HG02840 (cell line): ENCODE results near the gene C20orf144.
A peak's percentile ranks its signal among the peaks of the same experiment; 100 is the strongest.

ENCODE experiments used
- ATAC-seq: cut with Tn5 transposase; IDR thresholded peaks from one replicate; pipeline ENCODE4 v1.9.1; 2021; ENCODE audit warnings: mild to moderate bottlenecking, moderate library complexity, moderate number of reproducible peaks; ENCODE audit not compliant: unreplicated experiment, low FRiP score

Gene C20orf144

DNA sequence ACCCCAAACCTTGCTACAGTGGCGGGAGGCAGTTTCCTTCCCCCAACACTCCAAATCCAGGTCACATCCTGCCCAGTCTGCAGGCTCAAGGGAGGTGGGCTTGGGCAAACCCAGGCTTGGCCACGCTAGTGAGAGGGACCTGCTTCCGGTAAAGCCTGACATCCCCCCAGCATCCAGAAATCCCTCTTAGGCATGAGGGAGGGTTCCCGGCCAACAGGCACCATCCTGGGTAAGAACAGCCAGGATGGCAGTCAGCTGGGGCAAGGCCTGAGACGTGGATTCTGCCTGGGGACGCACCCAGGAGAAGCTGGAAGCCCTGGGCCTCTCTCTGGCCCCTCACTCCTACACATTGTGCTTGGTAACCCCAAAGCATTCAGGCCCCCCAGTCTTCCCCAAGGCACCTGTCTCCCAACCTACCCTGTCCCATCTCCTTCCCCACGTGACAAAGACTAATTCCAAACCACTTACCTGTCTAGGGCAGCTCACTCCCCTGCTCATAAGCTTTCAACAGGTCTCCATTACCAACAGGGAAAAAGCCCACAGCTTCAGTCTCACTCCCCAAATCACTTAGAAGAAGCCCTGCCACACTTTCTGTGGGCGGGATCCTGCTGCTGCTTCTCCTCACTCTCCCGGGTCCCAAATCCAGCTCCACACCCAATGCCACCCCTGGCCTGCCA lies 2.1 kb downstream of the C20orf144 start:
- no peak for ATAC-seq

DNA sequence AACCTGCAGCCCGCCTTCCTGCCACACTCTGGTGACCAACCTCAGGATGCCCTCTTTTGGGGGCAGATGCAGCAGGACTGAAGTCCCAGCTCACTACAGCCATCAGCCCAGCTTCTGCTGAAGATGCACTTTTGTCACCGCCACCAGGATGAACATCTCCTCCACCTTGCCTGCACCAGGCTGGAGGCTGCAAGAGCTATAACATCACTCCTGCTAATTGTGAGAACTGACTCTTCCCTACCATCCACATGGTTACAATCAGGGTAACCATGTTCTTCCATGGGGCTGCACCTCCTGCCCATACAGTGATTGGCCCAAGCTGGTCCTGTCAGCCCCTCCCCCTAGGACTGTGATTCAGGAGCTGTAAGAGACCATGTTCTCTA lies 2.6 kb downstream of the C20orf144 start:
- no peak for ATAC-seq

DNA sequence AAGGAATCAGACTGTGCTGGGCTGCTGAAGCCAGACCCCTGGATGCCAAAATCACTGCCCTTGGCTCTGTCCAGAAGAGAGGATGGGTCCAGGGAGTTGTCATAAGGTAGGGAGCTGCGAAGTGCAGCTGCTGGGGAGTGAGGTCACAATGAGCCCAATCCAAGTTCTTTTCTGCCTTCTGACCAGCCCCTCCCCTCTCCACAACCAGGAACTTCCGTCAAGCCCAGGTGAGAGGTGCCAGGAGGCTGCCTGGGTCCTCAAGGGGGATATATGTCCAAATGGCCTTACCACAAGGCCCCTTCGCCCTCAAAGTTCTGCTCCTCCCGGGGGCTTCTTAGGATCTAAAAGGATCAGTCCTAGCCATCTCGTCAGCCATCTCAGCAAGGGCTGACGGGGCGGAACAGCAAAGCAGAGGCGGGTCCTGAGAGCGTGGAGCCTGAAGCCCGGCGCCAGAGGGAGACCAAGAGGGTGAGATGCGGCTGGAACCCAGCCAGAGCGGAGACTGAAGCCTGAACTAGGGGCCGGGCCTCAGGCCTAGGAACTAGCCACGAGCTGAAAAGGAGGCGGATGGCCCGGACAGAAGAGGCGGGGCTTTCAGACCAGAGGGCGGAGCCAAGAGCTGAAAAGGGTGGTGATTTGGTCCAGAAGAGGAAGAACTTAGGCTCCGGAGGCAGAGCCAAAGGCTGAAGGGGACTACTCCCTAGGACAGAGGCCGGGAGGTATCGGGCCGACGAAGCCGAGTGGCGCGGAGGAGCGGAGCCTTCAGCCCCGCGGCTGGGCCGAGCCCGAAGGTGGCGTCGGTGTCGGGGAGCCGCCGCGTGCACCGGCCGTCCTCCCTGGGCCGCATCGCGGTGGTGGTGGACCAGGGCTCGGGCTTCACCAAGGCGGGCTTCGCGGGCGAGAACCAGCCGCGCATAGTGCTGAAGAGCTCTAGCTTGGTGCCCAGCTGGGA lies 4.4 kb downstream of the C20orf144 start, which contains the start of gene ACTL10:
Gene ACTL10, plus strand, starts transcription at position 651 of the 952 bp plus-strand sequence. CDS start 555 bp downstream, outside the sequence.
- ATAC-seq = peak; percentile 65

DNA sequence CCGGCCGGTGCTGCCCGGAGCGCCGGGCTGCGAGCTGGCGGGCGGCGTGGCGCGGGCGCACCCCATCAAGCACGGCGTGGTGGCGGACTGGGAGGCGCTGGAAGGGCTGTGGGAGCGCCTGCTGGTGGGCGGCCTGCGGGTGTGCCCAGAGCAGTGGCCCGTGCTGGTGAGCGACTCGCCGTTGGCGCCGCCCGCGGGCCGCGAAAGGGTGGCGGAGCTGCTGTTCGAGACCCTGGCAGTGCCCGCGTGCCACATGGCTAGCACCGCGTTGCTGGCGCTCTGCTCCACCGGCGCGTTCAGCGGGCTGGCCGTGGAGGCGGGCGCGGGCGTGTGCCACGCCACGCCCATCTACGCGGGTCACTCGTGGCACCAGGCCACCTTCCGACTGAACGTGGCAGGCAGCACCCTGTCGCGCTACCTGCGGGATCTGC lies 5.1 kb downstream of the C20orf144 start:
- peak; percentile 13 for ATAC-seq

DNA sequence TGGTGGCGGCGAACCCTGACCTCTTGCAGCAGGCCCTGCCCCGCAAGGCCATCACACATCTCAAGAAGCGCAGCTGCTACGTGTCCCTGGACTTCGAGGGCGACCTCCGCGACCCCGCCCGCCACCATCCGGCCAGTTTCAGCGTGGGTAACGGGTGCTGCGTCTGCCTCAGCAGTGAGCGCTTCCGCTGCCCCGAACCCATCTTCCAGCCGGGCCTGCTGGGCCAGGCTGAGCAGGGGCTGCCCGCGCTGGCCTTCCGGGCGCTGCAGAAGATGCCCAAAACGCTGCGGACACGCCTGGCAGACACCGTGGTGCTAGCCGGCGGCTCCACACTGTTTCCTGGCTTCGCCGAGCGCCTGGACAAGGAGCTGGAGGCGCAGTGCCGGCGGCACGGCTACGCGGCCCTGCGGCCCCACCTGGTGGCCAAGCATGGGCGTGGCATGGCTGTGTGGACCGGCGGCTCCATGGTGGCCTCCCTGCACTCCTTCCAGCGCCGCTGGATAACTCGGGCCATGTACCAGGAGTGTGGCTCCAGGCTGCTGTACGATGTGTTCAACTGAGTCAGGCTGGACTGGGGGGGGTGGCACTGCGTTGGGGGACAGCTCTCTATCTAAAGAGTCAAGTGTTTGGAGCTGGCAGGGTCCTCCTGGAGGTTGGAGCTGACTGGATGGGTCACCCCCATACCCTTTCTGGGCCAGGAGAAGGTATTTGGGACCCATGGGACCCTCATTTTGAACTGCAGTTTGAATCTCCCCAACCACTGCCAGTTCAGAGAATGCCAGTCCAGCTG lies 5.7 kb downstream of the C20orf144 start:
- ATAC-seq = peak; percentile 30

DNA sequence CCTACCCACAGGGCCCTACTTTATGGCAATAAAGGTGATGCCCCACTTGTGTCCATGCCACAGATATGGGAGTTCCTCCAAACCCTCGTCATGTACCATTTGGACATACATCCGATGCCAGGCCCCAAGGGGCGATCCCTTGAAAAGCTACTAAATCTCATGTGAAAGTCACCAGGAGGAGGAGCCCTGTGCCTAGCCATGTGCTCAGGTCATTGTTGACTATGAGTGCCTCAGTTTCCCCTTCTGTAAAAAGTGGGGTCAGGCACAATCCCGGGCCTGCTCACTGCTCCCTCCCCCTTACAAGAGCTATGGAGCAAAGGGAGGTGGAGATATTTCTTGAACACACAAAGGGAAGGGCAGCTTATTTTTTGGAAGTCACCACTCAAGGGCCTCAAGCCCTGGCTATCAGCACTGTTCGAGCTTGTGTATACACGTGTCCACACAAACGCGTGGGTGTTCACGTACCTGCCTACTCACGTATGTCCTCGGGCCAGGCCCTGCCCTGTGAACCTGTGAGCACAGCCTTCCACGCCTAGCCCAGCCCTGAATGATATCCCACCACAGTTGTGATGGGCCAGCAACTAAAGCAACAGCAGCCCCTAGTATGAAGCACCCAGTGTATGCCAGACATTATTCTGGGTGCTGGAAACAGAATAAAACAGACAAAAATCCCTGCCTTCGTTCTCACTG lies 6.5 kb downstream of the C20orf144 start:
- no peak for ATAC-seq

DNA sequence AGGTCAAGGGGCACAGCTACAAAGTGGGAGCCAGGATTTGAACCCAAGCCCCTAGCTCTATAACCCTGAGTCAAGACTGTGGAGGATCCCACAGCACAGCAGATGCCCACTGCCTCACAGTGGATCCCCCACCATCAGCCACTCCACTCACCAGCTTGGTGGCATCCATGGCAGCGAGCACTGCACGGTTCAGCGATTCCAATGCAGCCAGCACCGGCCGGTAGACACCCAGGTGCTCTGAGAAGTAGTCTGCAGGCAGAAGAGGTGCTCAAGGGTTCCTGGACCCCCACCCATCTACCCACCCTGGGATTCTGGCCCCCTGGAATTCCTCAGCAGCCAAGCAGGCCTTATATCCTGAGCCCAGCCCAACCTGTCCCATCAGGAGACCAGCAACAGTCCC lies 7.1 kb downstream of the C20orf144 start:
- no peak for ATAC-seq

DNA sequence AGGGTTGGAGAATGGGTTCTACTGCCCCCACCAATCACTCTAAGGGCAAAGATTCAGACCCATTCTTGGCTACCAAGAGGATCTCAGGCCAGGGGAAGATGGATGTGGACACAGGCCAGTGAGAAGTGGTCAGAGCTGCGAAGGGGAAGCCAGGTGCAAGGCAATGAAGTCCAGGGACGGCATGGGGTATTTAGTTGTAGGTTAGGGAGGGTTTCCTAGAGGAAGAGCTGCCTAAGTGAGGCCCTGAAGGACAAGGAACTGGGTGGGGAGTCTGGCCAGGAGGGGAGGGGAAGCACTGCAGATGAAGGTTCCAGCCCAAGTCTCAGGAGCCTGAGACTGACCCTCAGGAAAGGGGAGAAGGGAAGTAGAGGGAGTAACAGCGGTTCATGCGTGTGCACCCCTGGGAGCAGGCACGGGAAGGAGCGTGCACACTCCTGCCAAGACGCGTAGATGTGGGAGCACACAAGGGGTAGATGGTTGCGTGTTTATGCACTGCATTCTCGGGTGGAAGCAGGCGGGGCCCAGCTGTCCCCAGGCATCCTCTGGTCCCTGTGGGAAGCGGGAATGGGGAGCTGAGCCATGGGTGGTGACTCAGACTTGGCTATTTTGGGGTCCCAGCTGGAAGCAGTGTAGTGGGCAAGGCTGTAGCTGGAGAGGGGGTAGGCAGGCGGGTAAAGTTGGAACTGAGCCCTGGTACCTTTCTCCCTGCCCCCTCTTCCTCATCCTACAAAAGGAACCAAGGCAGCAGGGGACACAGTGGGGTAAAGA lies 7.9 kb downstream of the C20orf144 start:
- ATAC-seq = no peak

DNA sequence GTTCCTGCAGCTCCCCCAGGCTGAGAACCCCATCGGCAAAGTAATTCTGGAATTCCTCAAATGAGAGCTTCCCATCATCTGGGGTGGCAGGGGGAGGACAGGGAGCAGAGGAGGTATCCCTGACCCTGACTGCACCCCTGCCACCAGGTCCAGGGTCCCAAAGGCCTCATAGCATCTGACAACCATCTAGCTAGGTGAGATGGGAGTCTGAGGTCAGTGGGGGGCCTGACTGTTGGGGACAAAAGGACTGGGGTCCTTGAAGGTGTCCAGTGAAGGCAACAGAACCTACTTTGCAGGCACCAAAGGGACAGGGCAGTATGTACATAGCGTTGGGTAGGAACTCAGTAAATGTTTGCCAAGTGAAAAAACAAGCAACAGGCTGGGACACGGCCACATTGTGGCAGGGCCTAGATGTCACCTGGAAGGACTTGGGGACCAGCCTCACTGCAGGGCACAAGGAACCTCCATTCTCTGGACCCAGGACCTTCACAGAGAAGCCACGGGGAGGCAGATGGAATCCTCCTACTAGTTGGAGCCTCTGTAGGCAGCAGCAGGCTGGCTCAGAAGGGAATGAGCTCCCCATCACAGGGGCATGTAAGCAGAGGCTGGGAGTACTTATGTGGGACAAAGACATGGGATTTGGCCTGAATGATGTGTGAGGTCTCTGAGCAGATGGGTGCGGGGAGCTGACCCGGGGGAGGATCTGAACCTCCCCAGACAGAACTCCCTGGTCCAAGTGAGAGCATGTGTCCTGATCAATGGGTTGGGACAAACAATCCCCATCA lies 8.8 kb downstream of the C20orf144 start:
- no peak for ATAC-seq

DNA sequence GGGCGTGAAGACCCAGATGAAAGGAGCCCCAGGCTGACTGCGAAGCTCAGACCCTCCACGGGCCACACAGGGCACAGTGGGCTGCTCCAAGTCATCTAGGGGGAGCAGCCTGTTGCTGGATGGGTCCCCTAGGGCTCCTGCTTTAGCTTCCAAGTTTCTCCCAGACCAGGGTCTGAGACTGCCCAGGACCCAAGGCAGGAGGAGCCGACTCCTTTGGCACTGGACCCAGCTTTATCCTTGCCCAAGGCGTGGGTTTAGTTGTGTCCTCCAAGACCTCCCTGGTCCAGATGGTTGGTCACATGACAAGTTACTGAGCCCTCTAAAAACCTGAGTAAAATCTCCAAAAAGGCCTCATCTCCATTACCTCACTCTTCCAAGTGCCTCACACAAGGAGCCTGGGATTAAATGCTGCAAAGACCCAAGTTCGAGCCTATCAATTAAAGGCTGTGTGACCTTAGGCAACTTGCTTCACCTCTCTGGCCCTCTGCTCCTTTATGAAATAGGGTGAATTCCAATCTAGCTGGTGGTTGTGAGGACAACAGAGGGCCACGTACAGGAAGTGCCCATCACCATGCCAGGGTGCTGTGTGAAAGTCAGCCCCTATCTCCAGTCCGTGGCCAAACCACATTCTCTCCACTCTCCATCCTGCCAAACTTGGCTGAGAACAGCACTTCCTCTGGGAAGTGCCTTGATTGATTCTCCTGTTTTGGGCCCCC lies 9.6 kb downstream of the C20orf144 start:
- no peak for ATAC-seq

DNA sequence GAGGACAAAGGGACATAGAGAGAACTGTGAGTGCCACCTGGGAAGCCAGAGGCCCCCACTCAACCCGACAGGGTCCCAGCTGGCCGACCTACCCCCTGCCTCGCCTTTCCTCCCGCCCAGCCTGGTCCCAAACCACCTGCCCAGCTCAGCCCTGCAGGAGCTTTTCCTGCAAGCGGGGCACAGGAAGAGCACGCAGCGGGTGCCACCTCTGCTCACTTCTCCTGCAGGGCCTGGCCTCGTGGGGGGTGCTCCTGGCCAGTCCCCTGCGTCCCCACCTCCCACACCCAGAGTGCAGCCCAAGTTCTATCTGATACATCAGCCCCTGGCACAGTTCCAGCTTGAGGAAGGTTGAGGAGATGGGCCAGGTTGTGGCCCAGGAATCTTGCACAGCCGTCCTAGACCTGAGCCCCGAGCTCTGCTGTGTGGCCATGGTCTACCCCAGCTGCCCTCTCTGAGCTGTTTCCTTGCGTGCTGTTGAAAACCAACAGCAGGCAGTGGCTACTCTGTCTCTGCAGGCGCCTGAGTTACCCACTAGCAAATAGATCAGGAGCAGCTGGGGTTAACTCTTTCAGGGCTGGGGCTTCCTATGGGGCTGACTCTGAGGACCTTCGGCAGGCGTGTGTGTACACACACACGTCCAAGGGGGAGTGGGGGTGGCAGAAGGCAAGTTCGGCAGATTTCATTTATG lies 10.4 kb downstream of the C20orf144 start:
- no peak for ATAC-seq

DNA sequence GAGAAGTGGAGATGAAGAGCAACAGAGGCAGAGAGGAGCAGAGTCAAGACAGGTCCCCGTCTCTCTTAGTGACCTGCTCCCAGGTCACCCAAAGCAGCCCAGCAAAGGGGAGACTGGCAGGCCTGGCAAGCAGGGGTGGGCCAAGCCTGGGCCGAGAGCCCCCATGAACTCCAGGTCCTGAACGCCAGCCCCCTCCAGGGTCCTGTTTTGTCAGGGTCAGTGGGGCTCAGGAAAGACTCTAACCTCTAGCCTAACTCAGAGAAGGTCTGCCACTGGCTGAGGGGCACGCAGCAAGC lies 10.9 kb downstream of the C20orf144 start:
- ATAC-seq = no peak

DNA sequence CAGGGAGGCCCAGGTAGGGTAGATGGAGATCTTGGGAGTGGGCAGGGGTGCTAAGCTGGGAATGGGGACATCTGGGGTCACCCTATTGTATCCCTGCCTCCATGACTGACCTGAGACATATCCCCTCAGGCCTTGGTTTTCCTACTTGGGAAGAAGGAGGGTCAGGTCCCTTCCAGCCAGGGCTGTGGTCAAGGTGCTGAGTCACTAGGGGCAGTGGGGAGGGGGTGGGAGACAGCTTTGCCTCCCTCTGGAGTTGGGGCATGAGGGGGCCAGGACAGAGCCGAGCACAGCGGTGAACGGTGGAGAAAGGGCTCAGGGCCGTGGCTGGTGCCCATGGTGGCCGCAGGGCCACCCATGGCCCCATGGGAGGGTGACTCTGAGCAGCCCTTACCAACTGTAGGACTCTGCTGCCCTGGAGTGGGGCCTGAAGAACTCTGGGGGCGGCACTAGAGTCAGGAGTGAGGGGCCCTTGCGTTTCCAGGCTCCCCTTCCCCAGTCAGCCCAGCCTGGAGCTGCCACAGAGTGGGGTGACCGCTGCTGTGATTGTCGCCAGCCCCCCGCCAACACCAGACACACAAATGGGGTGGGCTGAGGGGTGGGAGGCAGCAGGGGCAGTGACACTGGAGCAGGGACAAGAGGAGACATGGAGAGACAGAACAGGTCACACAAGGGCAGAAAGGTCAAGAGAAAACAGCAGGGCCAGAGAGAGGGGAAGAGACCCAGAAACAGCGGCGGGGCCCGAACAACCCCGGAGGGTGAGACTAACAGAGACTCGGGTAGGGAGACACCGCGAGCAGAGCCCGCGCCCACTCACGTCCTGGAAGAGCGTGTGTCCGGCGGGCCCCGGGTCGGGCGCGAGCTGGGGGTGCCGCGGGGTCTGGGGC lies 11.5 kb downstream of the C20orf144 start:
- no peak for ATAC-seq

DNA sequence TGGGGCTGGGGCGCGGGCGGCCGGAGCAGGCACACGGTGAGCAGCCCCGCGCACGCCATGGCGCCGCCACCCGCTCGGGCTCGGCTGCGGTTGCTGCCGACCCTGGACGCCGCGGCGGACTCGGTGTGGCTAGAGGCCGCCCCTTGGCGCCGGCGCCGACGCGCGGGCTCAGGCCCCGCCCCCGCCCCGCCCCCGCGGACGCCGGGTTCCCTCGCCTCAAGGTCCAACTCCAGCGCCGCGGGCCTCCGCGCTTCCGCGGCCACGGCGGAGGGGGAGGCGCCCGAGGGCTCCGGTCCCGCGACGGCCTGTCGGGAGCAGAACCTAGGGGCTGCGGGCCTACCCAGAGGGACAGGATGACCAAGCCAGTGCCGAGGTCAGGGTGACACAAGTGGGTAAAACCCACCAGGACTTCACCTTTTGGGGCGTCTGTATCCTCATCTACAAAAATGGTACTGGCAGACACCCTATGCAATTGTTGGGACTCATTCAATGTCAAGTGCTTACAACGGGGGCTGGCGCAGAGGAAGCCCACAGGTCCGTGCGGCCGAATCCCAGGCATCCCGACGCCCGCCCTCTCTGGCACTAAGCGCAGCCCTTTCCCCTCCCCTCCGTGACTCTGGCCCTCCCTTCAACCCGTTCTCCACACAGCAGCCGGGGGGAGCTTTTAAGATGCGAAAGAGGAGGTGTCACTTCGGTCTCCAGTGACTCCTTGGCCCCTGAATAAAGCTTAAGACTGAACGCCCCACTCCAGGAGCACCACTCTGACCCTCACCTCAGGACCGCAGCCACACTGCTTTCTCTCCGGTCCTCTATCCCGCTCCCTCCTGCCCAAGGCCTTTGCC lies 12.4 kb downstream of the C20orf144 start, which contains the start of gene NECAB3:
Gene NECAB3, minus strand, starts transcription at position 135 of the 842 bp plus-strand sequence. Its CDS starts 76 bp downstream, at position 59.
- no peak for ATAC-seq

DNA sequence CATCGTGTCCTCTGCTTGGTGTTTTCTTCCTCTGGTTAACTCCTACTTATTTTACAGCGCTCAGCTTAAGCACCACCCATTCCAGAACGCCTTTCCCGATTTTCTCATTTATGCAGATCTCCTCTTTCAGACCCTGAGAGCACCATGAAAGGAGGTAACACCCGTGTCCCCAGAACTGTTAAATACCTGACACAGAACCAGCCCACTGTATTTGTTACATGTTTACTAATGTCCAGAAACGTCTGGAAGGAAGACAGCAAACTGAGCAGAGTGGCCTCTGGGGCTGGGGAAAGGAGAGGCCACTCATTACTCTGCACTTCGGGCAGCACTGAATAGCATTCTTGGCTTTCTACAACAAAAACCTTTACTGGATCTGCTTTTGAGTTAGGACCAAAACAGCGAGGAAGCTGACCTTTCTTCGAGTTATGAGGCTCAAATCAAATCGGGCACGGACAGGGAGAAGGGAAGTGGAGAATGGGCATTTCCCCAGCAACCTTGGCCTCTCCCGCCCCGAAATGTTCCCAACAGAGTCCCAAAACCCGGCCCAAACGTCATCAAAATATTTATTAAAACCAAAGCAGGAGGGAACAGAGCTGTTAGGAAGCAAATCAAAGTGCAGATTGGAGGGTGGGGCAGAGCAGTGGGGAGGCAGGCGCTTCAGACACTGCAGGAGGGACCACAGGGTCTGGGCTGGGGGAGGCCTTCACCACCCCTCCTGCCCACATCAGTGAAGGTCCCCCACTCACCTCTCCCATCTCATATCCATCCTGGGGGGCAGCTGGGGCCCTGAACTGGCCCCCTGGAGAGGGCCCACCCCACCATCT lies 13.2 kb downstream of the C20orf144 start:
- no peak for ATAC-seq
